ENCODE measurements around the gene RAPSN.

DNA sequence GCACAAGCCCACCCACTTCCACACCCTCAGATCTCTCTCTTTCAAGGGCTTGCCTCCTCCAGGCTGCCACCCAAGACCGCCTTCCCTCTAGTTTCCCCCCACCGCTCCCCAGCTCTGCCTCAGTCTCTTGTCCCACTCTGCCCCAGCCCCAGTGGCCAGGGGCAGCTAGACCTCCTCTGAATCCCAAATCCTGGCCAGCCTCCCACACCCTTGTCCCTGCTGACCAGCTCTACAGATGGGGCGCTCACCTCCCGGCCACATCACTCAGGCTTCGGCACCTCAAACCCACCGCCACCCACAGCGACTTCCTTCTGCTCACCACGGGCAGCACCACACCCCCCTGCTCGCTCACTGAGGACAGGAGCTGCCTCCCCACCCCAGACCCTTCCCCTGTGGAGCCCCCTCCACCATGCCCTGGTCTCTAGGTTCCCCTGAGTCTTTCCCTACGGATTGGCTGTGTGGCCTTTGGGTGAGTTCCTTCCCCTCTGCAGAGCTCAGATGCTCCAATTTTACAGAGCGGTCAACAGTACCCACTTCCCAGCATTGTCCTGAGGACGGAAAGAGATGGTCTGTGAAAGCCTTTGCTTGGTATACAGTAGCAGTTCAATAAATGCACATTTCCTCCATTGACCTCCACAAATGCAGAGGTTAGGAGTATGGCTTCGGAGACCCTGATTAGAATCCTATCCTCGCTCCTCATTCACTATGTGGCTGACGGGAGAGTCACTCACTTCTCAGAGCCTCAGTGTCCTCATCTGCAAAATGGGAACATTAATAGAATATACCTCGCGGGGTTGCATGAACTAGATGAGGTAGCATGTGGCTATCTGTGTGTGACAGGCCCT, 59.1 kb downstream of the RAPSN start:
- TF ChIP-seq, protein P1, sequence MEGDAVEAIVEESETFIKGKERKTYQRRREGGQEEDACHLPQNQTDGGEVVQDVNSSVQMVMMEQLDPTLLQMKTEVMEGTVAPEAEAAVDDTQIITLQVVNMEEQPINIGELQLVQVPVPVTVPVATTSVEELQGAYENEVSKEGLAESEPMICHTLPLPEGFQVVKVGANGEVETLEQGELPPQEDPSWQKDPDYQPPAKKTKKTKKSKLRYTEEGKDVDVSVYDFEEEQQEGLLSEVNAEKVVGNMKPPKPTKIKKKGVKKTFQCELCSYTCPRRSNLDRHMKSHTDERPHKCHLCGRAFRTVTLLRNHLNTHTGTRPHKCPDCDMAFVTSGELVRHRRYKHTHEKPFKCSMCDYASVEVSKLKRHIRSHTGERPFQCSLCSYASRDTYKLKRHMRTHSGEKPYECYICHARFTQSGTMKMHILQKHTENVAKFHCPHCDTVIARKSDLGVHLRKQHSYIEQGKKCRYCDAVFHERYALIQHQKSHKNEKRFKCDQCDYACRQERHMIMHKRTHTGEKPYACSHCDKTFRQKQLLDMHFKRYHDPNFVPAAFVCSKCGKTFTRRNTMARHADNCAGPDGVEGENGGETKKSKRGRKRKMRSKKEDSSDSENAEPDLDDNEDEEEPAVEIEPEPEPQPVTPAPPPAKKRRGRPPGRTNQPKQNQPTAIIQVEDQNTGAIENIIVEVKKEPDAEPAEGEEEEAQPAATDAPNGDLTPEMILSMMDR (optimal IDR thresholded peaks at IDR 0.05 in 1 of 3, IDR thresholded peaks at IDR 0.05 in 1 of 3, conservative IDR thresholded peaks at IDR 0.05 in 1 of 3; ENCODE audit: extremely low read depth in 1 of 3, insufficient read depth in 2 of 3, low read length in 3 of 3), result no peak
- no peak for TF ChIP-seq EZH2 (IDR thresholded peaks at IDR 0.05; ENCODE audit: low read length)

All from keratinocyte (primary cell).